Endometrial microvascular endothelial cells (primary cell): ENCODE results near the gene POP7. TPM values are rescaled to one million over a fixed set of nuclear protein-coding genes. Genes with fewer than 3 reads are reported as not detected.
"Not testable (repeated sequence)": the region's sequence is repeated elsewhere in the genome, so short reads cannot be mapped to it uniquely, and the experiment has no call there.

Experiments
- in situ Hi-C: cut with HindIII; loops from 2 replicates; pipeline ENCODE4 v1.10.0; 2017; ENCODE audit warnings: low sequenced_read_pairs, low pct_unique_long_range_greater_than_20kb; ENCODE audit errors: inconsistent ontology term
- total RNA-seq: library from RNA; depleted of rRNA; stranded (reverse); fragments of >200 nt; gene quantifications from one replicate; pipeline ENCODE4 v1.2.3, GENCODE V29; 2015; ENCODE audit errors: inconsistent ontology term

Gene POP7
- total RNA-seq, 1 donor from 2014 or later = 51.1 TPM

- in situ Hi-C loops = no loop called here
Measured at GRCh38 chr7:100687751-100688300, 18.1 kb upstream of the POP7 start.

DNA sequence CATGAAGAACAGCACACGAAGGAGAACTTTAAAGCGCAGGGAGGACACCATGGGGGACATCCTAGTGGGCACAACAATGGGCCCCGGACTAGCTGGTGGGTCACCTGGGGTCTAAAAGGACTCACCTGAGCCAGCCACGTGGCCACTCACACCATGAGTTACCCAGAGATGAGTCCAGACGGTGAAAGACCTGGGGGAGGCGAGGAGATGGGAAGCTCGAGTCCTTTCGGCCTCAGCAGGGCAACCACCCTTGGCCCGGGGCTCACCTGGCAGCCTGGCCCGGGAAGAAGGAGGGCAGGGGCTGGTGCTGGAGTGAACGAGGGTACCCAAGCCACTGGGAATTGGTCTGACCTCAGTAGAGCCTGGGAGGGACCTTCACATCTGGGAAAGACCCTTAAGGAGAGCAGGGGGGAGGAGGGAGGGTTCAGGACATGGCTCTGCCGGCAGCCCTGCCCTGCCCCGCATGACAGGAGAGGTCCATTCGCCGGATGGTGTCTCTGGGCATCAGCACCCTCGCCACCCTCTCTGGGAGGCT lies 17.5 kb upstream of the POP7 start:
- in situ Hi-C loops = no loop called here

DNA sequence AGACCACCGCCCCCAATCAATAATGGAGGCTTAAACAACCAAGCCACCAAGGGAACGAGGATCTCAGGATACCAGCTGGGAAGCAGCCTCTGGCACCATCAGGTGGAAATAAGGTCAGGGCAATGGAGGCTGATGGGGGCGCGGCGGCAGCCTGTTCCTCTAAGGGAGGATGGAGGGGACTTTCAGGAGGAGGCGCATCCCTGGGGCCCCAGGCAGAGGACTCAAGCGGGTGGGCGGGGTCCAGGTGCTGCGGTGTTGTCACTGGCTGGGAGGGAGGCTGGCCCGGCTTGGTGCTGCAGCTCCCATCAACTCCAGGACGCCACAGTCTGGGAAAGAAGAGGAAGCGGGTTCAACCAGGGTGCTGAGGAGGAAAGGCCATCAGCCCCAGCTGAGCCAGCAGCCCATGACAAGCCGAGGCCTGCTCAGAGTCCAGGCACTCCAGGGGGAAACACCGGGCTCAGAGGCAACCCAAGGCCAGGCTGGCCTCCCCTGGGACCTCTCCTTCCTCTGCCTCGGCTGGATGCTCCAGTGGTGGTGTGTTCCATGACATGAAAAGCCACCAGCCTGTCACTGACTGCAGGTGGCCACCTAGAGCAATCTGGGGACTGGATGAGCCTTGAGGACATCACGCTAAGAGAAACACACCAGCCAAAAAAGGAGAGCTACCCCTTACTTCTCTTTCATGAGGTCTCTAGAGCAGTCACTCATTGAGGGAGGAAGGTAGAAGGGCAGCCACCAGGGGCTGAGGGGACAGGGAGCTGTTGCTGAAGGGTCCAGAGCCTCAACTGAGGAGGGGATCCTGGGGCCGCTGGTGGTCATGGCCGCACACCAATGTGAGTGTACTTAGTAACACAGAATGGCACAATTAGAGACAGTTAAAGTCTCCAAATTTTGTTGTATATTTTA lies 16.4 kb upstream of the POP7 start:
- in situ Hi-C loops = no loop called here

DNA sequence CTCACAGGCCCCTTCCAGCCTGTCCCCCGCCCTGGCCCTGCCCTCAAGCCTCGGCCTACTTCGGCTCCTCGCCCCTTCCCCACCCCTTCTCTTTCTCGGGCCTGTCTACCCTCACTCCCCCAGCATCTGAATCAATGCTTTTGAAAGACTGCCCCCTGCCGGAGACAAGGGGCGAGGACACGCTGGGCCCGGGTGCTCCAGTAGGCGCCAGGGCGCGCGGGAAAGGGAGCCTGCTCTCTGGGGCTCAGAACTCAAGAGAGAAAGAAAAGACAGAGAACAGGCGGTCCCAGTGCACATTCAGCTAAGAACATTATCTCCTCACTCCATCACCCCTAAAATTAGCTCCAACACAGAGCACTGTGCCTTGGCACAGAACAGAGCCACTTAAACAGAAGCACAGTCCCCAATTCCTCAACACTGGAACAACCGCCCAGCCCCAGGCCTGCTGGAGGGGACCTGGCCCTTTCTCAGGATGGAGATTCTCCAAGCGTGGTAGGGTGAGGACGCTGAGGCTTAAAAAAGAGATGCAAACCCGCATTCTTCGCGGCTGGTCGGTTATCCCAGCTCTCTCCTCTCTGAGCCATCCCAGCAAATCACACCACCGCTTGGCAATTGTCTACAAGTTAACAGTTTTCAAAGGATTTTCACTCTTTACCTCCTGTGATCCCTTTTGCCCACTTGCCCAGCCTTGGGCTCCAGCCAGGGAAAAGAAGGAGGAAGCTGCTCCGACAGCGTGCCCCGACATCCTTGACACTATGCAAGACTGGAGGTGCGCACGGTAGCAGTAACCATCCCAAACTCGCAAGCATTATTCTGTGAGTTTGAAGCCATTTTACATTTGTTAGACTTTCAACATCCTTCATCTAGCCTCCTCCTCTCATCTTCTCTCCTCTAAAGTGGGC lies 14.0 kb upstream of the POP7 start:
- in situ Hi-C loops = no loop called here

GRCh38 chr7:100692578-100692961 lies 13.4 kb upstream of the POP7 start:
- in situ Hi-C loops = no loop called here

GRCh38 chr7:100693312-100694097 lies 12.4 kb upstream of the POP7 start:
- in situ Hi-C loops = no loop called here

DNA sequence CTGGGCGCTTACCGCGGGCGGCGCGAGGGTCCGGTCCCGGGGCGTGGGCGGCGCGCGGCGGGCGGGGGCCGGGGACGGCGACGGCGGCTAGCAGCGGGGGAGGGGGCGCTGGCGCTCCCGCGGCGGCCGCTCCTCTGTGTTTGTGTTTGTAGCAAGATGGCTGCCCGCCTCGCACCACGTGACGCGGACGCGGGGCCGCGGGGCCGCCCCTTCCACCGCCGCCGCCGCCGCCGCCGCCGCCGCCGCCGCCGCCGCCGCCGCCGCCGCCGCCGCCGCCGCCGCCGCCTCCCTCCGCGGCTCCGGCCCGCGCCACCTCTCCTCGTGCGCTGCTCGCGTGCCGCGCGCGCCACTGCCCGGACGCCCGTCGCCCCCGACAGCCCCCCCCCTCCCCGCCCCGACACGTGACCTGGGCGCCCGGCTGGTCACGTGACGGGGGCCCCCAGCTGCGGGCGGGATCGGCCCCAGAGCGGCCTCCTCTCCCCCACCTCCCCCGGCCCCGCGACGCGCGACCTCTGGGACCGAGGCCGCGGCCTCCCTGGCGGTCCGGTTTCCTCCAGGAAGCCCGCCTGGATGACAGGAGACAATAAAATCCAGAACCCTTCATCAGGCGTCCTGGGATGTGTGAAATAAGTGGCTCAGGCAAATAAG lies 11.7 kb upstream of the POP7 start, which contains the start of gene GIGYF1:
Gene GIGYF1 (minus strand): TSS at position 153 of the 648 bp plus-strand sequence. CDS start 6,012 bp downstream, outside the sequence.
- in situ Hi-C loops = no loop called here

DNA sequence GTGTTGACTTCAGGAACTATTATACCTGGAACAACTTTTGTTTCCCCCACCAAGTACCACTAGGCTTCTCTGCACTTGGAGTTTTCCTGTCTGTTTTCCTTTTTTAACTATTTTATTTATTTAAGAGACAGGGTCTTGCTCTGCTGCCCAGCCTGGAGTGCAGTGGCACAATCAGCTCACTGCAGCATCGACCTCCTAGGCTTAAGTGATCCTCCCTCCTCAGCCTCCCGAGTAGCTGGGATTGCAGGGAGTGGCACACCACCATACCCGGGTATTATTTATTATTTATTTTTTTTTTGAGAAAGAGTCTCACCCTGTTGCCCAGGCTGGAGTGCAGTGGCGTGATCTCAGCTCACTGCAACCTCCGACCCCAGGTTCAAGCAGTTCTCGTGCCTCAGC lies 9.8 kb upstream of the POP7 start:
- in situ Hi-C loops = no loop called here

GRCh38 chr7:100699018-100699417 lies 6.9 kb upstream of the POP7 start:
- in situ Hi-C loops = no loop called here

GRCh38 chr7:100701089-100701488 lies 4.8 kb upstream of the POP7 start:
- in situ Hi-C loops = not testable (repeated sequence)

GRCh38 chr7:100705320-100705752 lies 585 bp upstream of the POP7 start:
- in situ Hi-C loops = no loop called here

- in situ Hi-C loops = no loop called here
Measured at GRCh38 chr7:100706672-100707311, 871 bp downstream of the POP7 start.

GRCh38 chr7:100708395-100708794 lies 2.5 kb downstream of the POP7 start:
- in situ Hi-C loops = no loop called here

DNA sequence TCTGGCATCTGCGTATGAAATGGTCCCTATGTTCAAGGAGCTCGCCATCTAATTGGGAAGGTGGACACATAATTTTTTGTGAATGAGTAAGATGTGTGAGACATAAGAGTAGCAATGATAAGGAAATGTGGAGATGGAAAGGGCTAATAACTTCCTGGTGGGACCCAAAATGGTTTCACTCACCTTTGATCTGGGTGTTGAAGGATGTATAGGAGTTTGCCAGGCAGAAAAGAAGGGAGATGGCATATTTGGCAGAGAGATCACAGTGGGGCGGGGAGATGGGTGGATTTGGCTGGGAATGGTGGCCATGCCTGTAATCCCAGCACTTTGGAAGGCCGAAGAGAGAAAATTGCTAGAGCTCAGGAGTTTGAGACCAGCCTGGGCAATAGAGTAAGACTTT lies 4.5 kb downstream of the POP7 start:
- in situ Hi-C loops = no loop called here

DNA sequence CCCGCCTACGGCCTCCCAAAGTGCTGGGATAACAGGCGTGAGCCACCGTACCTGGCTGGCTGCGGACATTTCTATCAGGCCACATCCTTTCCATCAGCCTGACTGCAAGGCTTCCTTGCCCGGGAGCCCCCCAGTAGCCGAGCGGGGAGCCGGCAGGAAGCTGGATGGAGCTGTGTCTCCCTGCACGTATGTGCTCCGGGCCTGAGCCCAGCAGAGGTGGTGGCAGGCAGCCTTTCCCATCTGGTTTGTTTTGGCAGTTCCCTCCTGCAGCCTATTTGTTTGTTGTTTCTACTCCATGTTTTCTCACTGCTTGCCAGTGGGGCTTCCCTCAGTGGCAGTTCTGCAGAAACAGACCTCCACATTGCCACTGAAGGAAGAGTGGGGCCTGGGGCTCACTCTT lies 5.4 kb downstream of the POP7 start:
- in situ Hi-C loops = no loop called here

GRCh38 chr7:100714725-100715124 lies 8.8 kb downstream of the POP7 start:
- in situ Hi-C loops = no loop called here

DNA sequence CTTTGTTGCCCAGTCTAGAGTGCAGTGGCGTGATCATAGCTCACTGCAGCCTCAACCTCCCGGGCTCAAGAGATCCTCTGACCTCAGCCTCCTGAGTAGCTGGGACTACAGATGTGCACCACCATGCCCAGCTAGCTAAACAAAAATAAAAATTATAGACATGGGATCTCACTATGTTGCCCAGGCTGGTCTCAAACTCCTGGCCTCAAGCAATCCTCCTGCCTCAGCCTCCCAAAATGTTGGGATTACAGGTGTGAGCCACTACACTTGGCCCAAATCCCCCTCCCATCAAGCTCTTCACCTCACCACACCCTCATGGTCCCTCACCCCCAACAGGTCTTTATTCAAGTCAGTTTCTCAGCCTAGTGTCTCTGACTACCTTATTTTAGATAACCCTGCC lies 11.2 kb downstream of the POP7 start:
- in situ Hi-C loops = not testable (repeated sequence)
